A549 (cell line): ENCODE data around the gene AP3S2. TPM values are rescaled to one million over a fixed set of nuclear protein-coding genes. Genes with fewer than 3 reads are reported as not detected.

Experiments used
- ATAC-seq, 2 experiments: fragments of 200-7000 bp in 1 of 2; fragments of >200 bp in 1 of 2; cut with Nextera tagmentation in 1 of 2; cut with Tn5 transposase in 1 of 2; 3 replicates each; pipeline versions ENCODE4 v1.8.0 to v1.9.1; 2018 to 2020; ENCODE audit warnings: mild to moderate bottlenecking in 1 of 2, moderate library complexity in 1 of 2
- CTCF ChIA-PET: fragments of 300-600 bp; sonication (Branson Sonifier 250); formaldehyde crosslinking; extraction: SDS; loops from one replicate; lab custom pipeline; 2021; ENCODE audit warnings: antibody characterized with exemption, inconsistent platforms; lab: Yijun Ruan, JAX
- POLR2A ChIA-PET: fragments of 350-600 bp; formaldehyde crosslinking; extraction: SDS; loops from one replicate; lab custom pipeline; 2021; ENCODE audit warnings: antibody characterized with exemption, inconsistent platforms; lab: Yijun Ruan, JAX
- DNase-seq, 2 experiments: peaks; one replicate each; pipeline versions ENCODE4 v3.0.0 to v3.0.0-alpha.2; 2011 to 2016; ENCODE audit warnings: low read depth in 1 of 2, low spot score in 1 of 2
- FAIRE-seq: peaks from 2 replicates; lab custom pipeline; 2011; peaks lifted over from hg19 to GRCh38; lab: Jason Lieb, UNC
- H3K27ac ChIP-seq, 2 experiments: fragments of >200 bp; sonication (Bioruptor Twin); formaldehyde crosslinking; 3 replicates each; pipeline ENCODE4 v1.5.1; 2016 to 2017
- H3K4me1 ChIP-seq: fragments of >200 bp; sonication (Bioruptor Twin); formaldehyde crosslinking; 3 replicates; pipeline ENCODE4 v1.6.1; 2016
- H3K4me2 ChIP-seq: fragments of >200 bp; sonication (Bioruptor Twin); formaldehyde crosslinking; 3 replicates; pipeline ENCODE4 v1.6.1; 2016
- H3K4me3 ChIP-seq: fragments of >200 bp; sonication (Bioruptor Twin); formaldehyde crosslinking; 3 replicates; pipeline ENCODE4 v1.5.1; 2016
- H3K9me3 ChIP-seq: fragments of >200 bp; sonication (Bioruptor Twin); formaldehyde crosslinking; 3 replicates; pipeline ENCODE4 v1.6.1; 2016
- BHLHE40 ChIP-seq: IDR thresholded peaks from 2 replicates; pipeline ENCODE4 v1.6.1; 2012; ENCODE audit warnings: low read depth, low read length, inconsistent platforms
- CBX2 ChIP-seq: fragments of 200-600 bp; sonication (generic); IDR thresholded peaks from 2 replicates; pipeline ENCODE4 v1.6.1; 2016; ENCODE audit warnings: low read depth, mild to moderate bottlenecking, borderline replicate concordance
- CEBPB ChIP-seq, 2 experiments: fragments of >200 bp in 1 of 2; sonication (Bioruptor Twin) in 1 of 2; formaldehyde crosslinking in 1 of 2; IDR thresholded peaks; 2 replicates each; pipeline ENCODE4 v1.6.1; 2012 to 2016
- CHD2 ChIP-seq: fragments of 150-350 bp; IDR thresholded peaks from 2 replicates; pipeline ENCODE4 v1.6.1; 2014; ENCODE audit warnings: low read length; ENCODE audit not compliant: partially characterized antibody
- EP300 ChIP-seq, 2 experiments: fragments of >200 bp; sonication (Bioruptor Twin); formaldehyde crosslinking; IDR thresholded peaks; 2 replicates in 1 of 2; 3 replicates in 1 of 2; pipeline ENCODE4 v1.6.1; 2016 to 2017
- ESRRA ChIP-seq: fragments of 150-350 bp; IDR thresholded peaks from 2 replicates; pipeline ENCODE4 v1.6.1; 2014; ENCODE audit warnings: mild to moderate bottlenecking, low read length, borderline replicate concordance
- FOSL2 ChIP-seq, 2 experiments: fragments of 450-650 bp in 1 of 2; fragments of >200 bp in 1 of 2; sonication (Bioruptor Twin) in 1 of 2; formaldehyde crosslinking; IDR thresholded peaks; 2 replicates each; pipeline versions ENCODE4 v1.5.0 to v1.6.1; 2016 to 2020; ENCODE audit warnings: mild to moderate bottlenecking in 1 of 2, moderate library complexity in 1 of 2
- GATA3 ChIP-seq: IDR thresholded peaks from 2 replicates; pipeline ENCODE4 v1.6.1; 2012; ENCODE audit warnings: borderline replicate concordance
- HDAC2 ChIP-seq: fragments of 200-600 bp; sonication (generic); IDR thresholded peaks from 2 replicates; pipeline ENCODE4 v1.6.1; 2016
- HOXB13 ChIP-seq: fragments of 250-450 bp; sonication (Bioruptor Pico); IDR thresholded peaks from 2 replicates; pipeline ENCODE4 v1.5.0; 2020; ENCODE audit warnings: low read depth, mild to moderate bottlenecking, moderate library complexity
- JUN ChIP-seq, 2 experiments: fragments of >200 bp; sonication (Bioruptor Twin); formaldehyde crosslinking; IDR thresholded peaks; 2 replicates in 1 of 2; 3 replicates in 1 of 2; pipeline ENCODE4 v1.6.1; 2016 to 2017
- JUNB ChIP-seq: fragments of >200 bp; sonication (Bioruptor Twin); formaldehyde crosslinking; IDR thresholded peaks from 2 replicates; pipeline ENCODE4 v1.6.1; 2016
- KDM1A ChIP-seq: fragments of 200-600 bp; sonication (generic); IDR thresholded peaks from 2 replicates; pipeline ENCODE4 v1.6.1; 2016; ENCODE audit warnings: low read depth, mild to moderate bottlenecking
- KDM5A ChIP-seq: fragments of 200-600 bp; sonication (generic); IDR thresholded peaks from 2 replicates; pipeline ENCODE4 v1.6.1; 2016; ENCODE audit warnings: antibody characterized with exemption, mild to moderate bottlenecking
- MAFK ChIP-seq: fragments of 450-650 bp; IDR thresholded peaks from 2 replicates; pipeline ENCODE4 v1.6.1; 2014; ENCODE audit not compliant: partially characterized antibody
- MAX ChIP-seq: IDR thresholded peaks from 2 replicates; pipeline ENCODE4 v1.6.1; 2012
- NFE2L2 ChIP-seq: fragments of 150-350 bp; conservative IDR thresholded peaks from 2 replicates; pipeline ENCODE4 v1.6.1; 2014; ENCODE audit warnings: low read length
- POLR2AphosphoS2 ChIP-seq: conservative IDR thresholded peaks from 2 replicates; pipeline ENCODE4 v1.6.1; 2012; ENCODE audit warnings: low read length, improper control_type of control experiment, inconsistent platforms
- RARB ChIP-seq: fragments of 250-450 bp; sonication (Bioruptor Pico); IDR thresholded peaks from 2 replicates; pipeline ENCODE4 v1.8.0; 2021; ENCODE audit warnings: mild to moderate bottlenecking, moderate library complexity
- RFX5 ChIP-seq: fragments of 450-650 bp; IDR thresholded peaks from 2 replicates; pipeline ENCODE4 v1.7.1; 2014; ENCODE audit warnings: antibody characterized with exemption, mild to moderate bottlenecking, moderate library complexity
- WGBS: methylation state at CpG from one replicate; pipeline ENCODE4 v1.1.6; 2017; ENCODE audit errors: missing lambda C conversion rate; 5-methylcytosine and 5-hydroxymethylcytosine counted together
- polyA plus RNA-seq, 4 experiments: library from polyadenylated mRNA; depleted of rRNA in 3 of 4; stranded (reverse); fragments of >200 nt; fragmentation: RNase III in 1 of 4; extraction: RNeasy Plus Mini Kit Qiagen cat#74134 plus additional on column Dnase treatment in 1 of 4; gene quantifications; 2 replicates in 3 of 4; 3 replicates in 1 of 4; pipeline ENCODE4 v1.2.3, GENCODE V29; 2011 to 2017
- TF ChIP-seq, protein P1 (sequence below): fragments of >200 bp; sonication (Bioruptor Twin); formaldehyde crosslinking; IDR thresholded peaks from 2 replicates; pipeline ENCODE4 v1.6.1; 2016
- TF ChIP-seq, protein P2 (sequence below): IDR thresholded peaks from 2 replicates; pipeline ENCODE4 v1.6.1; 2012
- TF ChIP-seq, protein P3 (sequence below): fragments of >200 bp; sonication (Bioruptor Twin); formaldehyde crosslinking; IDR thresholded peaks from 3 replicates; pipeline ENCODE4 v1.6.1; 2016

Gene AP3S2
- polyA plus RNA-seq, 2 of the 4 experiments (the other 2 are of a cell fraction): 85.1 to 85.9 TPM

- H3K9me3 ChIP-seq: 0 out of 3 replicates have a peak, but pooled peaks cover under 1% of the 10 kb centered on the region
- H3K4me3 ChIP-seq: no peak overlapping the region
- WGBS: 5% methylated on average over 12 of the region's 12 CpGs
- ATAC-seq: peak; percentile 72 to 81
- H3K4me1 ChIP-seq: peaks cover 44% of the 10 kb centered on the region
- DNase-seq: peak; percentile 73 to 81
- peak overlapping the region; percentile 45 to 81 for H3K27ac ChIP-seq
- peak overlapping the region; percentile 57 for H3K4me2 ChIP-seq
- ChIA-PET CTCF (interaction anchor here (0.6 to 4.2 kb wide), 4 partner anchors 19 to 180 kb away, joined by 3 to 31 read pairs (median 4); partner anchors contain the start of gene MESP1), POLR2A (interaction anchor here (1.0 to 1.4 kb wide), 4 partner anchors 15 to 73 kb away, joined by 3 to 7 read pairs (median 4); partner anchors contain the start of gene AP3S2)
- peak; percentile 63 for FAIRE-seq
- TF ChIP-seq JUNB: peak; percentile 11; the same call in 1 of the 2 replicates
- no peak for TF ChIP-seq KDM5A
- peak; percentile 27 to 55; a peak in 1 of 5 replicates for TF ChIP-seq EP300 (IDR thresholded peaks at IDR 0.05)
- 0 out of 2 replicates have a peak, but pooled peaks have one; percentile 24 for TF ChIP-seq GATA3
- peak; percentile 11 for TF ChIP-seq MAFK
- peak in 1 of 2 experiments; percentile 65; a peak in 2 of 5 replicates for TF ChIP-seq JUN (IDR thresholded peaks at IDR 0.05)
- TF ChIP-seq FOSL2 (IDR thresholded peaks at IDR 0.05): no peak
- peak; percentile 57 for TF ChIP-seq FOSL2 (CRISPR knock-in tag; IDR thresholded peaks at IDR 0.05)
- TF ChIP-seq, protein P1, sequence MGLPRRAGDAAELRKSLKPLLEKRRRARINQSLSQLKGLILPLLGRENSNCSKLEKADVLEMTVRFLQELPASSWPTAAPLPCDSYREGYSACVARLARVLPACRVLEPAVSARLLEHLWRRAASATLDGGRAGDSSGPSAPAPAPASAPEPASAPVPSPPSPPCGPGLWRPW: no peak
- TF ChIP-seq, protein P2, sequence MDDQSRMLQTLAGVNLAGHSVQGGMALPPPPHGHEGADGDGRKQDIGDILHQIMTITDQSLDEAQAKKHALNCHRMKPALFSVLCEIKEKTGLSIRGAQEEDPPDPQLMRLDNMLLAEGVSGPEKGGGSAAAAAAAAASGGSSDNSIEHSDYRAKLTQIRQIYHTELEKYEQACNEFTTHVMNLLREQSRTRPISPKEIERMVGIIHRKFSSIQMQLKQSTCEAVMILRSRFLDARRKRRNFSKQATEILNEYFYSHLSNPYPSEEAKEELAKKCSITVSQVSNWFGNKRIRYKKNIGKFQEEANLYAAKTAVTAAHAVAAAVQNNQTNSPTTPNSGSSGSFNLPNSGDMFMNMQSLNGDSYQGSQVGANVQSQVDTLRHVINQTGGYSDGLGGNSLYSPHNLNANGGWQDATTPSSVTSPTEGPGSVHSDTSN: no peak
- peak; percentile 22; the same call in 1 of the 2 replicates for TF ChIP-seq MAX
- TF ChIP-seq BHLHE40: no peak
- TF ChIP-seq, all 56 proteins: peak for 7
Measured at GRCh38 chr15:89820666-89821611, 72.9 kb downstream of the AP3S2 start.

- no peak for ATAC-seq
- 0 out of 3 replicates have a peak, but pooled peaks cover 3% of the 10 kb centered on the region for H3K9me3 ChIP-seq
- H3K27ac ChIP-seq: no peak overlapping the region
- no peak overlapping the region for H3K4me3 ChIP-seq
- CTCF ChIA-PET: interaction anchor here (0.6 to 1.5 kb wide), 3 partner anchors 11 to 698 kb away, joined by 3 read pairs; no protein-coding TSS in a partner anchor
- H3K4me1 ChIP-seq: peaks cover 38% of the 10 kb centered on the region
- WGBS: 86% methylated on average over 10 of the region's 10 CpGs
- TF ChIP-seq, protein P3, sequence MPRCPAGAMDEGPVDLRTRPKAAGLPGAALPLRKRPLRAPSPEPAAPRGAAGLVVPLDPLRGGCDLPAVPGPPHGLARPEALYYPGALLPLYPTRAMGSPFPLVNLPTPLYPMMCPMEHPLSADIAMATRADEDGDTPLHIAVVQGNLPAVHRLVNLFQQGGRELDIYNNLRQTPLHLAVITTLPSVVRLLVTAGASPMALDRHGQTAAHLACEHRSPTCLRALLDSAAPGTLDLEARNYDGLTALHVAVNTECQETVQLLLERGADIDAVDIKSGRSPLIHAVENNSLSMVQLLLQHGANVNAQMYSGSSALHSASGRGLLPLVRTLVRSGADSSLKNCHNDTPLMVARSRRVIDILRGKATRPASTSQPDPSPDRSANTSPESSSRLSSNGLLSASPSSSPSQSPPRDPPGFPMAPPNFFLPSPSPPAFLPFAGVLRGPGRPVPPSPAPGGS: no peak
- TF ChIP-seq, all 56 proteins: peak for 0
- no peak for FAIRE-seq
- POLR2A ChIA-PET: no interaction called here
- H3K4me2 ChIP-seq: no peak overlapping the region
- no peak for DNase-seq
Measured at GRCh38 chr15:89818287-89818686, 75.5 kb downstream of the AP3S2 start.

- DNase-seq (no peak), FAIRE-seq (no peak), ATAC-seq (no peak)
- TF ChIP-seq NFE2L2: no peak
- TF ChIP-seq CBX2: no peak
- TF ChIP-seq POLR2AphosphoS2: no peak
- no peak for TF ChIP-seq KDM1A
- no peak for TF ChIP-seq ESRRA
- no peak for TF ChIP-seq RFX5
- TF ChIP-seq, protein P2: no peak
- no peak for TF ChIP-seq CHD2
- no peak for TF ChIP-seq EP300 (IDR thresholded peaks at IDR 0.05)
- no peak for TF ChIP-seq RARB
- no peak for TF ChIP-seq CEBPB (IDR thresholded peaks at IDR 0.05)
- TF ChIP-seq HDAC2: no peak
- no peak for TF ChIP-seq HOXB13
- no peak for TF ChIP-seq JUNB
- TF ChIP-seq GATA3: no peak
- Histone ChIP-seq H3K4me3 (no peak overlapping the region), H3K4me1 (peaks cover 34% of the 10 kb centered on the region), H3K9me3 (0 out of 3 replicates have a peak, but pooled peaks cover 3% of the 10 kb centered on the region), H3K4me2 (no peak overlapping the region), H3K27ac (no peak overlapping the region; a peak in 1 of 6 replicates)
- POLR2A ChIA-PET: no interaction called here
- 73% methylated on average over 10 of the region's 10 CpGs for WGBS
- CTCF ChIA-PET: interaction anchor here (0.6 to 1.5 kb wide), 4 partner anchors 12 to 698 kb away, joined by 3 to 7 read pairs (median 3); no protein-coding TSS in a partner anchor
Measured at GRCh38 chr15:89817701-89818280, 76.0 kb downstream of the AP3S2 start.
